GM12801 (cell line): Measurements from ENCODE around the gene SLC7A4.

ENCODE experiments used
- TF ChIP-seq, protein P1 (sequence below): IDR thresholded peaks from one replicate; pipeline ENCODE4 v1.5.1; 2011; ENCODE audit warnings: control low read depth; ENCODE audit not compliant: insufficient read length; ENCODE audit errors: extremely low read depth

The SLC7A4 gene

DNA sequence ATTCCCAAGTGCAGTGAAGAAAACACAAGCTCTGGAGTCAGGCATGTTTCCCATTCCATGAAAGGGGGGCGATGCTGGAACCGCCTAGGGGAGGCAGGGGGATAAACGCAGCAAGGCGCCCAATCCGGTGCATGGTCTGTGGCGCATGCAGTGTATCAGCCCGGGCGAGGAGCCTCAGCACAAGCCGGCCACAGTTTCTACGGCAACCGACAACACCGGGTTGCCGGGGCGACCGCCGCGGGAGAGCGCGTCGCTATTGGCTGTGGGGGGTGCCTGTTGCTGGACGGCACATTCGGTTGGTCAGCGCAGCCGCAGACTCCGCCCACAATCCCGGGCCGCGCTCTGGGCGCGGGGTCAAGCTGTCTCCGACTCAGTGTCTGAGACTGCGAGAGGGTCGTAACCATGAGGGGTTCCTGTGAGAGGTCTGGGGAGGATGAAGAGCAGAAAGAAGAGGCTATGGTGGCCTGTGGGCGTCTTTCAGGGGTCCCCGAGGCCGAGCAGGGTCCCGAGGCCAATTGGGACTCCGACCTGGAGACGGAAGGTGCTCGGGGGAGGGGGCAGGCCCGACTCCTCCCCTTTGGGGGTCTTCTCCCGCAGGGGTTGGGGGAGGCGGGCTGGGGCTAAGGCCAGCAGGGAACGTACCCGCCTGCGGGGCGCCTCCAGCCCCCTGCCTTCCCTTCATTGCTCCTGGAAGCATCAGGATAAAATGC lies 13.4 kb upstream of the SLC7A4 start, which contains the start of gene LRRC74B:
Gene LRRC74B (plus strand): TSS at position 362 of the 710 bp plus-strand sequence. CDS start 41 bp downstream, at position 403.
- TF ChIP-seq, protein P1, sequence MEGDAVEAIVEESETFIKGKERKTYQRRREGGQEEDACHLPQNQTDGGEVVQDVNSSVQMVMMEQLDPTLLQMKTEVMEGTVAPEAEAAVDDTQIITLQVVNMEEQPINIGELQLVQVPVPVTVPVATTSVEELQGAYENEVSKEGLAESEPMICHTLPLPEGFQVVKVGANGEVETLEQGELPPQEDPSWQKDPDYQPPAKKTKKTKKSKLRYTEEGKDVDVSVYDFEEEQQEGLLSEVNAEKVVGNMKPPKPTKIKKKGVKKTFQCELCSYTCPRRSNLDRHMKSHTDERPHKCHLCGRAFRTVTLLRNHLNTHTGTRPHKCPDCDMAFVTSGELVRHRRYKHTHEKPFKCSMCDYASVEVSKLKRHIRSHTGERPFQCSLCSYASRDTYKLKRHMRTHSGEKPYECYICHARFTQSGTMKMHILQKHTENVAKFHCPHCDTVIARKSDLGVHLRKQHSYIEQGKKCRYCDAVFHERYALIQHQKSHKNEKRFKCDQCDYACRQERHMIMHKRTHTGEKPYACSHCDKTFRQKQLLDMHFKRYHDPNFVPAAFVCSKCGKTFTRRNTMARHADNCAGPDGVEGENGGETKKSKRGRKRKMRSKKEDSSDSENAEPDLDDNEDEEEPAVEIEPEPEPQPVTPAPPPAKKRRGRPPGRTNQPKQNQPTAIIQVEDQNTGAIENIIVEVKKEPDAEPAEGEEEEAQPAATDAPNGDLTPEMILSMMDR: no peak

DNA sequence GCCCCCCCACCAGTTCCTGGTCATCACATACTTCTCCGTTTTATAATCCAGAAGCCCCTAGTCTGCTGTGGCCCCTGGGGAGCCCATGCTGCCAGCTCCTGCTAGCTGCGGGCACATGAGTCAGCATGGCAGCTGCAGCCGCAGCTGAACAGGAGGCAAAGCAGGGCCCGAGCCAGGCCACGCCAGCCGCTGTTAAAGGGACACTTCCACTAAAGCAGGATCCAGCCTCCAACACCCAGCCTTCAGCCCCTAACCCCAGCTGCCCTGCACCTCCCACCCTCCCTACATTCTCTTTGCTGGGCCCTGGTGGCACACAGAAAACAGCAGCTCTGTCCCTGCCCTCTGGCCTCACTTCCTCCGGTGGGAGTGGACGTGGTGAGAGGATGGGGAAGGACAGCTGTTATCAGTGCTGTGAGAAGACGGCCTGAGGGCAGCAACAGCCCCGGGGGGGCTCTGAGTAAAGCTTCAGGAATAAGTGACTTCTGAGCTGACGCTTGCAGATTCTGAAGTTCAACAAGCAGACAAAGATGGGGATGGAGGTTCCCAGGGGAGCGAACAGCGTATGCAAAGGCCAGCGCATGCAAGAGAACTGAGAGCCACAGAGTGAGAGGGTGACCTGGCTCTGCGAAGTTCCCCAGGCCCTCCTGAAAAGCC lies 12.7 kb upstream of the SLC7A4 start:
- TF ChIP-seq, protein P1: no peak

DNA sequence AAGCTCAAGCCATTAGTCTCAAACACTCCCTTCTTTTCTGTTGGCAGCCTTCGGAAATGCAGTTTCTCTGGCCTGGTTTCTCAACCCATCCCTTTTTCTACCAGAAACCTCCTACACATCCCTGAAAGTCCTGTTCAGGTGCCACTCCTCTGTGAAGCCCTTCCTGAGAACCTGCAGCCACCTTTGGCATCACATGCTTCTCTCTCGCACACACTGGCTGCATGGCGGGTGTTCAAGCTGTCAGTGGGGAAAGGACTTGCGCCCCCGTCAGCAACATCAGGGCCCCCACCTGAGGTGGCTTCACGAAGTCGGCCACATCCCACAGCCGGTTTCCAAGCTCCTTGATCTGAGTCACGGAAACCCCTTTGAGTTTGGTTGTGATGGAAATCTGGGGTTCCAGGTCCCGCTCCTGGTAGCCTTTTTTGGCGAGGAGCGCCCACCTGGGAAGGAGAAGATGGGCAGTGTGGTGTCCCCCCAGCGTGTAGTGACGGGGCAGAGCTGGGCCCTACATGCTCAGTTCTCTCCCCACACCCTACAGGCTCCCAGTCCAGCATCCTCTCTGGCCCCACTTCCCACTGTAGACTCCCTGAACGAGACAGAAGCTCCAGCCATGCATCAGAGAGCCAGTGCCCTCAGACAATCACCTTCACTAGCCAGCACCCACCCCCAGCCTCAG lies 11.6 kb upstream of the SLC7A4 start:
- TF ChIP-seq, protein P1: no peak

DNA sequence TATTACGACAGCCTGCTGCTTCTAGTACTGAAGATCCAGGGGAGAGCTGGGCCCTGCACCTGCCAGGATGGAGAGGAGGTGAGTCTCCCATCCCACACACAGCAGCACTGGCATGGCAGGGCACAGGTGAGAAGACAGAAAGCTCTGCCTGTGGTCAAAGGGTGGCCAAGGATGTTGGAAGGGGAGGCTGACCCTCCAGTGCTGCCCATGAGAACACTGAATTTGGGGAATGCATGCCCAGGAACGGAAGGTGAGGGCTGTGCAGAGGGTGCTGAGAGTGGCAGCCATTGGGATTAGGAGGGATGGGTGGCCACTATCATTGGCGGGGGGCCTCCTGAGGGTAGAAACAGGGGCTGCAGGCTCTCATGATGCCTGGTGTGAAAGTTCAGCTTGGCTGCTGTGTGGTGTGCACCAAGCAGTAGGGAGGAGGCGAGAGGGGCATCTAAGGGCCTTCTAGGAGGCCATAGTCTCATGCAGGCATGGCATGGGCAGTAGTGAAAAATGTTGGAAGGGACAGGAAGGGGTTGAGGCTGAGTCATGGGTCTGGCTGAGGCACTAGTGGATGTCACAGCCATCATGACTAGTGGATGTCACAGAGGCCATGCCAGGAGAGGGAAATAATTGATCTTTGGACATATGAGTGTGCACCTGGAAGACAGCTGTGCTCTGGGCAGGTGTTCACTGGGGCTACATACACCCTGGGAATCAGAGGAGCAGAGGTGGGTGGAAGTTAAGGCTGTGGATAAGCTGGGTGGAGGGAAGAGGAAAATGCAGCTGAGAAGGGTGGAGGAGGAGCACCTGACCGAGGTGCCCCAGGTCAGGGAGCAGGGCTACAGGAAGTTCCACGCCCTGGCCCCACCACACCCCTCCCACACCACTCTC lies 10.9 kb upstream of the SLC7A4 start:
- TF ChIP-seq, protein P1: no peak

DNA sequence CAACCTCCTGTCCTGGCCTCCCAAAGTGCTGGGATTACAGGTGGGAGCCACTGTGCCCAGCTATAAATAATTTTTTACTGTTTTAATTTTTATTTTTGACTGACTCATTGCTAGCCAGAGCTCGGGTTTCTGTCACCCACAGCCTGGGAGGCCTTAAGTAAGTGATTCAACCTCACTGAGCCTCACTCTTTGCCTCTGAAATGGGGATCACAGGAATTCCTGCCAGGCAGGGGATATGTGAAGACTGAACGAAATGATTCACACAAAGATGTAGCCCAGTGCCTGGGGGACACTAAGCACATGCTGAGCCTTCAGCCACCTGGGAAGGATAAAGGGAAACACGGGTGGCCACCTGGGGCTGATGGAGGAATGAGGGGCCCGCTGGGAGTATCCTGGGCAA lies 9.6 kb upstream of the SLC7A4 start:
- TF ChIP-seq, protein P1: no peak

DNA sequence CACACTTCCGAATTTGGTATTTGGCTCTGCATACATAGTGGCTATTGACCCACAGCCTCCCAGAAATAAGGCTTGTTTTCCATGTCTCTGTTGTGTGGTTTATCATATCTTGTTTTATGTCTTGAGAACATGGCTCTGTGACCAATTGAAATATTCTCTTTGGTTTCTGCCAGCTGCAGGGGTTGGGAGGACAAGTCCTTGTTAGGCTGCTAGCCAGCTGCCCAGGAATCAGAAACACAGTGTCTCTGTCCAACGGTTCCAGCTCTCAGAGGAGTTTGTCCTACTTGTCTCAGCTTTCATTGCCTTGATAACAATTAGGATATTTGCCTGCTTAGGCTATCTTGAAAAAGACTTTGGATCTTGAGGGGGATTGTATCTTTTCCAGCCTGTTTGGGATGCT lies 6.0 kb upstream of the SLC7A4 start:
- TF ChIP-seq, protein P1: no peak
